Ishikawa (cell line): ENCODE measurements around the gene OR51E1.

Experiments
- CEBPB ChIP-seq: IDR thresholded peaks from 2 replicates; pipeline ENCODE4 v1.6.1; 2012
- CREB1 ChIP-seq: IDR thresholded peaks from 2 replicates; pipeline ENCODE4 v1.6.1; 2012; ENCODE audit warnings: low read depth
- EGR1 ChIP-seq: IDR thresholded peaks from 2 replicates; pipeline ENCODE4 v1.6.1; 2012
- EP300 ChIP-seq: IDR thresholded peaks from 2 replicates; pipeline ENCODE4 v1.6.1; 2012; ENCODE audit warnings: borderline replicate concordance
- FOXM1 ChIP-seq: IDR thresholded peaks from 2 replicates; pipeline ENCODE4 v1.6.1; 2012; ENCODE audit warnings: low read depth, borderline replicate concordance
- MAX ChIP-seq: IDR thresholded peaks from 2 replicates; pipeline ENCODE4 v1.6.1; 2012
- NFIC ChIP-seq: IDR thresholded peaks from 2 replicates; pipeline ENCODE4 v1.6.1; 2012
- RAD21 ChIP-seq: IDR thresholded peaks from 2 replicates; pipeline ENCODE4 v1.6.1; 2012; ENCODE audit warnings: low read depth
- REST ChIP-seq: IDR thresholded peaks from 2 replicates; pipeline ENCODE4 v1.6.1; 2012; ENCODE audit warnings: low read depth, mild to moderate bottlenecking
- TAF1 ChIP-seq: IDR thresholded peaks from 2 replicates; pipeline ENCODE4 v1.6.1; 2012; ENCODE audit warnings: low read depth, mild to moderate bottlenecking
- TCF12 ChIP-seq: IDR thresholded peaks from 2 replicates; pipeline ENCODE4 v1.6.1; 2012; ENCODE audit warnings: low read depth
- TEAD4 ChIP-seq: IDR thresholded peaks from 2 replicates; pipeline ENCODE4 v1.6.1; 2012
- USF1 ChIP-seq: IDR thresholded peaks from 2 replicates; pipeline ENCODE4 v1.6.1; 2012
- YY1 ChIP-seq: IDR thresholded peaks from 2 replicates; pipeline ENCODE4 v1.6.1; 2012; ENCODE audit warnings: low read depth
- ZBTB7A ChIP-seq: IDR thresholded peaks from 2 replicates; pipeline ENCODE4 v1.6.1; 2012; ENCODE audit warnings: low read depth

Gene OR51E1

GRCh38 chr11:4695442-4695841, 51.7 kb downstream of the OR51E1 start:
- TF ChIP-seq TAF1 (no peak), ZBTB7A (no peak), YY1 (no peak), RAD21 (no peak), REST (no peak)

- no peak for TF ChIP-seq REST
- no peak for TF ChIP-seq RAD21
- TF ChIP-seq TEAD4 = no peak
- no peak for TF ChIP-seq CREB1
- TF ChIP-seq FOXM1 = no peak
- TF ChIP-seq EP300 = no peak
- no peak for TF ChIP-seq NFIC
- no peak for TF ChIP-seq MAX
- TF ChIP-seq ZBTB7A = no peak
- TF ChIP-seq TCF12 = no peak
- no peak for TF ChIP-seq YY1
- TF ChIP-seq USF1 = no peak
- TF ChIP-seq EGR1 = no peak
- no peak for TF ChIP-seq CEBPB
- no peak for TF ChIP-seq TAF1
These were observed 53.8 kb downstream of the OR51E1 start, which contains the start of gene OR51E2 for GRCh38 chr11:4697585-4697984. OR51E2 (minus strand) TSS chr11:4697853; CDS start chr11:4682711, 15,142 bp downstream.

- TF ChIP-seq YY1 (no peak), ZBTB7A (no peak), TCF12 (no peak), MAX (no peak), CEBPB (no peak), REST (no peak), EGR1 (no peak)
These were observed 56.1 kb downstream of the OR51E1 start for GRCh38 chr11:4699697-4700435.

- no peak for TF ChIP-seq REST
- no peak for TF ChIP-seq MAX
- no peak for TF ChIP-seq FOXM1
- no peak for TF ChIP-seq TAF1
- no peak for TF ChIP-seq CEBPB
- no peak for TF ChIP-seq TCF12
- no peak for TF ChIP-seq NFIC
- no peak for TF ChIP-seq ZBTB7A
- no peak for TF ChIP-seq TEAD4
- TF ChIP-seq RAD21 = no peak
- no peak for TF ChIP-seq EP300
- no peak for TF ChIP-seq USF1
- TF ChIP-seq CREB1 = no peak
- no peak for TF ChIP-seq YY1
- no peak for TF ChIP-seq EGR1
These were observed 56.6 kb downstream of the OR51E1 start for GRCh38 chr11:4700436-4700820.
